GOT3 (cell line): ENCODE results near the gene ITCH.
A peak's percentile ranks its signal among the peaks of the same experiment; 100 is the strongest.
"Not testable (repeated sequence)": the region's sequence is repeated elsewhere in the genome, so short reads cannot be mapped to it uniquely, and the experiment has no call there.

Source experiments
- DNase-seq: peaks from one replicate; lab custom pipeline; 2025; ENCODE audit warnings: mixed read lengths; lab: John Stamatoyannopoulos, UW

The ITCH gene

GRCh38 chr20:34382877-34383455, 19.9 kb downstream of the ITCH start:
- not testable (repeated sequence) for DNase-seq

DNA sequence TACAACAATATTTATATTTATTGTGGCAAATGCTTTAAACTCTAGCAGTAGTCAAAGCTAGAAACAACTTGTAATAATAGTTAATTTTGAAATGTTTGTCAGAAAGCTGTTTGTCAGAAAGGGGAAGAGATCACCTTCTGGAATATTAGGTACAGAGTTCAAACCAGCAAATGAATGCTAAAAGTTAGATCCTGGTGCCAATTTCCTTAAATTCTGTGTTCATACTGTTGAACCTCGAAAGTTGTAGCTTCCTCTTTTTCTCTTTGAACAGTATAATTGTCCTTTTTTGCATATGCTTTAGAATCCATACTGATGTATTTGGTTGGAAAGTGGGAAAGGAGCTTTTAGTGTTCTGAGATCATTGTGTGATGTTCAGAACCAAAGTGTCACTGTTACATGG, 22.4 kb downstream of the ITCH start:
- DNase-seq = no peak

GRCh38 chr20:34388000-34388399, 24.9 kb downstream of the ITCH start:
- DNase-seq = no peak

- DNase-seq = no peak
These were observed 25.6 kb downstream of the ITCH start for GRCh38 chr20:34388678-34389077.

DNA sequence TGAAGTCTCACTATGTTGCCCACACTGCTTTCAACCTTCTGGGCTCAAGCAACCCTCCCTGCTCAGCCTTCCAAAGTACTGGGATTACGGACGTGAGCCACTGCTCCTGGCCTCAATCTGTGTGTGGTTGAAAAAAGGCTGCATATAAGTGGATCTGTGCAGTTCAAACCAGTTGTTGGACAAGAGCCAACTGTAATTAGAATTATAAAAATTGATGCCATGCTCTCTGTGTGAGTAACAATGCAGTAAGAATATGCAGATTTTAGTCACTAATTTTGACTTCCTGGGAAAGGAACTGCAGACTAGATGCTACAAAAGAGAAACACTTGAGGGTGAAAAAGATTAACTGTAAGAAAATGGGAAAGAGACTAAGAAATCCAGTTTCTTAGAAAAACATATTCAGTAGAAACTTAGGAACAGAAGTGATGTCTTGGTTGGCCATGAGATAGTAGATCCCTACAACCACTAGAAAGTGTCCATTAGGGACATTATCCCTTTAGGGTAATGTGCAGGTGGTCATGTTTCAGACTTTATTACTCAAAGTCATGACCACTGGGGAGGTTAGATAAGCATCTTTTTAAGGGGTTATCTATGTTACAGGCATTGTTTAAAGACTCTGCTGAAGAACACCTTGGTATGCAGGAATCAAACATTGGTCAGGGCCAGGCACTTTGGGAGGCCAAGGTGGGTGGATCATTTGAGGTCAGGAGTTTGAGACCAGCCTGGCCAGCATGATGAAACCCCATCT, 26.3 kb downstream of the ITCH start:
- no peak for DNase-seq

- DNase-seq = no peak
These were observed 27.0 kb downstream of the ITCH start for GRCh38 chr20:34389954-34390555.

DNA sequence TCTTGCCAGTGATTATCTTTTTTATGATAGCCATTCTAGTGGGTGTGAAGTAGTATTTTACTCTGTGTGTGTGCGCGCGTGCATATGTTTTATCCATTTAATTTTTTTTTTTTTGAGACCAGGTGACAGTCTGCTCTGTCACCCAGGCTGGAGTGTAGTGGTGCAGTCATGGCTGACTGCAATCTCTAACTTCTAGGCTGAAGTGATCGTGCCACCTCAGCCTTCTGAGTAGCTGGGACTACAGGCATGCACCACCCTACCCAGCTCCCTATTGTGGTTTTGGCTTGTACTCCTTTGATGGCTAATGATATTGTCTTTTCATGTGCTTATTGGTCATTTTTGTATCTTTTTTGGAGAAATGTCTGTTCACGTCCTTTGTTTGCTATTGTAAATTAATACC, 33.3 kb downstream of the ITCH start:
- DNase-seq = no peak

GRCh38 chr20:34397096-34397495, 34.0 kb downstream of the ITCH start:
- no peak for DNase-seq

GRCh38 chr20:34400776-34401175, 37.7 kb downstream of the ITCH start:
- peak; percentile 17 for DNase-seq

DNA sequence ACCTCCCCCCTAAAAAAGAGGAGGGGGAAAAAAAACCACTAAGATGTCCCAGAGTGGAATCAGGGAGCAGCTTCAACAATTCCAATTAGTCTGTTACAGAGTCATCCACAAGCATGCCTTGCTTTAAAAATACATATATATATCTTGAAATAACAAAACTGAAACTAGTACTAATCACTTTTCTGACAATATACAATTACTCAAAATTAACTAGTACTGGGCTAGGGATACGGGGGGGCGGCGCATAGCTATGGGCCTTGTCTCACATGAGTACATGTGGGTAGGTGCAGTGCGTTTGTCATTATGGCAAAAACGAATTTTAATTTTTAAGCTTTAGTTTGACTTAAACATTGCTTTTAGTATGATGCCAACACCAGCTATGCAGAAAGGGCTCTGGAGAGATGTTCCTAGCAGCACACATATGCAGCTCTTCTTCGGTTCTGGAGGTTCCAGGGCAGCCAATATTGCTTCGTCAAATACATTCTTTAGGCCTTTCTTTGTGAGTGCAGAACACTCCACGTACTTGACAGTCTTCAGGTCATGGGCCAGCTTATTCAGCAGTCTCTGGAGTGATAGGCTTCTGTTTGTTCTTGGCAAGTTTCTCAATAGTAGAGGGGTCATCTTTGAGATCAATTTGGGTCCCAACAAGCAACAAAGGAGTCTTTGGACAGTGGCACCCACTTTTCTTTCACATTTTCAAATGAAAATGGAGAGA, 38.8 kb downstream of the ITCH start:
- DNase-seq = no peak

DNA sequence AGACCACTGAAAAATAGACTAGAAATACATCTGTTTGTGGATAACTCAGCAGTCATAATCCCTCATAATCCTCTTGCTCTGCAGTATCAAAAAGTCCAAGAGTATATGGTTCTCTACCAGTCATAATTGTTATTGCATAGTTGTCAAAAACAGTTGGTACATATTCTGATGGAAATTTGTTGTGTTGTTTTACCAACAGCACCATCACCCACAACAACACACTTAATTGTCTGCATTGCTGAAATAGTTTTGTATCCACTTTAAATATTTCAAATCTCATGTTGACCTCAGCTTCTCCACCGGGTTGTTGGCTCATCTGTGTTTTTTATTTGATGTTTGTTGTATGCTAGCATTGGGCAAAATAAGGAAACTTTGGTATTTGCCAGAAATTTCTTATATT, 39.4 kb downstream of the ITCH start:
- DNase-seq = no peak

GRCh38 chr20:34403063-34403827, 40.2 kb downstream of the ITCH start:
- DNase-seq = no peak

- no peak for DNase-seq
These were observed 40.8 kb downstream of the ITCH start for GRCh38 chr20:34403908-34404307.

GRCh38 chr20:34404803-34405202, 41.7 kb downstream of the ITCH start:
- no peak for DNase-seq

DNA sequence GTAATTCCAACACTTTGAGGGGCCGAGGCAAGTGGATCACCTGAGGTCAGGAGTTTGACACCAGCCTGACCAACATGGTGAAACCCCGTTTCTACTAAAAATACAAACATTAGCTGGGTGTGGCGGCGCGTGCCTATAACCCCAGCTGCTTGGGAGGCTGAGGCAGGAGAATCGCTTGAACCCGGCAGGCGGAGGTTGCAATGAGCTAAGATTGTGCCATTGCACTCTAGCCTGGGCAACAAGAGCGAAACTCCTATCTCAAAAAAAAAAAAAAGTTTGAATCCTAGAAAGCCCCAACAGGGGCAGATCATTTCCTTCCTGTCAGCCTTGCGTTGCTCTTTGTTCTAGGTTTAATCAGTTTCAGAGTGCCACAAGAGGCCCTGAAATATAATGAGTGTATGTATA, 42.2 kb downstream of the ITCH start:
- not testable (repeated sequence) for DNase-seq

GRCh38 chr20:34405942-34406341, 42.9 kb downstream of the ITCH start:
- DNase-seq = not testable (repeated sequence)

GRCh38 chr20:34407962-34408474, 44.9 kb downstream of the ITCH start:
- no peak for DNase-seq

GRCh38 chr20:34410336-34410735, 47.3 kb downstream of the ITCH start:
- DNase-seq = no peak

- no peak for DNase-seq
These were observed 49.4 kb downstream of the ITCH start for GRCh38 chr20:34412453-34412852.

DNA sequence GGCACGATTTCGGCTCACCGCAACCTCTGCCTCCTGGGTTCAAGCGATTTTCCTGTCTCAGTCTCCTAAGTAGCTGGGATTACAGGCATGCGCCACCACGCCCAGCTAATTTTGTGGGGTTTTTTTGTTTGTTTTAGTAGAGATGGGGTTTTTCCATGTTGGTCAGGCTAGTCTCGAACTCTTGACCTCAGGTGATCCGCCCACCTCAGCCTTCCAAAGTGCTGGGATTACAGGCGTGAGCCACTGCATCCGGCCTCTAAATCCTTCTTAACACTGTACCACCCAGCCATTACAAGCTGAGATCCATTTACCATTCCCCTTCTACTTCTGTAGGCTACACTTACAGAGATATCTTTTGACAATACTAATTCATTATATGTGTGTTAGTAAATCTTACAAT, 51.5 kb downstream of the ITCH start:
- not testable (repeated sequence) for DNase-seq

- no peak for DNase-seq
These were observed 52.0 kb downstream of the ITCH start for GRCh38 chr20:34415079-34415478.

GRCh38 chr20:34420146-34420545, 57.1 kb downstream of the ITCH start:
- no peak for DNase-seq
